ENCODE measurements around the gene SBF2.
"Not testable (repeated sequence)": the region's sequence is repeated elsewhere in the genome, so short reads cannot be mapped to it uniquely, and the experiment has no call there.

SBF2 gene

DNA sequence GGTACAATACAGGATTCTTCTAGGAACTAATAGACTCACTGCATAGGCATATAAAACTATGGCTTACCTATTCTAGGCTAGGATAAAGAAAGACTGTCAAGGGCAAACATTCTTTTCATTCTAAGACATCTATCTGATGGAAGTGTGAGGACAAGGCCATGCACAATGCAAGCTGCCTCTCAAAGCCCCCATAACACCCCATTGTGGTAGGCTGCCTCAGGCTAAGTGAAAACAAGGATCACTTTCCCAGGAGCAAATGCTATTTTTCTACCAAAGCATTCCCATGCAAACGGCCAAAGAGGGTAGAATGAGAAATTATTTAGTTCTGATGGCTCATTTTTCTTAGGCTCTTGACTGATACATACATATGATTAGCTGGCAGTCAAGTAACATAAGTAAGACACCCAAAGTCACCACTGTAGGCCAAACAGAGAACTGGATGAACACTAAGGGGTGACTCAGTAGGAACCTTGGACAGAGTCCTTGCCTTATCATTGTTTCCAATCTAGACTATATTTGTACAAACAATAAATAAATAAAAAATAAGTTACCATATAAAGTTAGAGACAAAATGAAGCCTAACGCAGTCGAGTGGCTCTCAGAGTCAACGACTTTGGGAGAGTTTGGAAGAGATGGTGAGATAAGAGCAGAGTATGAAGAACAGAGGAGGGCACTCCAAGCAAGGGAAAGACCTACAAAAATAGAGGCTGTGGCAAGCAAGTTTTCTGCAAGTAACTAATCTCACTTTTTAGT is 303.6 kb downstream of the SBF2 start:
- no peaks in the 10 kb centered on the region for H3K27me3 ChIP-seq (ENCODE audit: control insufficient read depth, insufficient read depth, low read length)
- H3K4me1 ChIP-seq (ENCODE audit: control insufficient read depth, insufficient read depth, low read length): no peaks in the 10 kb centered on the region
- no peaks in the 10 kb centered on the region for H3K9me3 ChIP-seq (ENCODE audit: control insufficient read depth, insufficient read depth, low read length)
- no peak overlapping the region for H3K9ac ChIP-seq (ENCODE audit: low read depth, low read length)
- H3K36me3 ChIP-seq (ENCODE audit: control insufficient read depth, insufficient read depth, low read length): no peaks in the 10 kb centered on the region
- H3K4me3 ChIP-seq (ENCODE audit: low read depth, low read length): no peak overlapping the region

DNA sequence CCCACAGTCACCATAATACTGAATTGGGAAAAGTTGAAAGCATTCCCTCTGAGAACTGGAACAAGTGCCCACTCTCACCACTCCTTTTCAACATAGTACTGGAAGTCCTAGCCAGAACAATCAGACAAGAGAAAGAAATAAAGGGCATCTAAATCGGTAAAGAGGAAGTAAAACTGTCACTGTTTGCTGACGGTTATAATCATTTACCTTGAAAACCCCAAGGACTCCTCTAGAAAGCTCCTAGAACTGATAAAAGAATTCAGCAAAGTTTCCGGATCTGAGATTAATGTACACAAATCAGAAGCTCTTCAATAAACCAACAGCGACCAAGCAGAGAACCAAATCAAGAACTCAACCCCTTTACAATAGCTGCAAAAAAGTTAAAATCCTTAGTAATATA is 306.7 kb downstream of the SBF2 start:
- not testable (repeated sequence) for H3K4me3 ChIP-seq (ENCODE audit: low read depth, low read length); H3K27me3 ChIP-seq (ENCODE audit: control insufficient read depth, insufficient read depth, low read length); H3K9me3 ChIP-seq (ENCODE audit: control insufficient read depth, insufficient read depth, low read length); H3K9ac ChIP-seq (ENCODE audit: low read depth, low read length); H3K36me3 ChIP-seq (ENCODE audit: control insufficient read depth, insufficient read depth, low read length)
- peaks cover 12% of the 10 kb centered on the region for H3K4me1 ChIP-seq (ENCODE audit: control insufficient read depth, insufficient read depth, low read length)

DNA sequence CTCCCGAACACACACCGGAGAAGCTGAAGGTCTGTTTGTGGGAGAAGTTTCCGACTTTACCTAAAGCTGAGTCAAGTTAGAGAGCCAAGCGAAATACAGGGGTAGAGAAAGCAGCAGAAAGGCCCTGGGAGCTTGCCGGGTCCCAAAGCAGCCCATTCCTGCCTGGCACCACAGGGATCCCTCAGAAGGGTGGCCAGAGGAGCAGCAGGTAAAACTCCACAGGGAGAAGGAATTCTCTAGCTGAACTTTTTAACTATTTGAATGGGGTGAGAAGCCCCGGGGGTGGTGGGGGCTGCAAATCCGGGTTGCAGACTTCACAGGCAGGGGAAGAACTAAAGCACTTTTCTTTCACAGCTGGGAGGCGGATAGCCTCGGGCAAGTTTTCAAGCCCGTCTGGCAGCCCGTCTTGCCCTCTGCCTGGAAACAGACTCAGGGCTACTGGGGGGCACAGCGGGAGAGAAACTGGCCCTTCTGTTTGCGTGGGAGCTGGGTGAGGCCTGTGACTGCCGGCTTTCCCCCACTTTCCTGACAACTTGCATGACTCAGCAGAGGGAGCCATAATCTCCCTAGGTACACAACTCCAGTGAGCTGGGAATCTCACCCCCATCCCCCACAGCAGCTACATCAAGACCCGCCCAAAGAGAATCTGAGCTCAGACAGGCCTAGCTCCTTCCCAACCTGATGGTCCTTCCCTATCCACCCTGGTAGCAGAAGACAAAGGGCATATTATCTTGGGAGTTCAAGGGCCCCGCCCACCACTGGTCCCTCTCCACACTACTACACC is 311.0 kb downstream of the SBF2 start:
- Histone ChIP-seq H3K4me1 (ENCODE audit: control insufficient read depth, insufficient read depth, low read length) (peaks cover 20% of the 10 kb centered on the region), H3K36me3 (ENCODE audit: control insufficient read depth, insufficient read depth, low read length) (no peaks in the 10 kb centered on the region), H3K4me3 (ENCODE audit: low read depth, low read length) (peak overlapping the region; percentile 21), H3K27me3 (ENCODE audit: control insufficient read depth, insufficient read depth, low read length) (no peaks in the 10 kb centered on the region), H3K9me3 (ENCODE audit: control insufficient read depth, insufficient read depth, low read length) (no peaks in the 10 kb centered on the region), H3K9ac (ENCODE audit: low read depth, low read length) (peak overlapping the region; percentile 32)

DNA sequence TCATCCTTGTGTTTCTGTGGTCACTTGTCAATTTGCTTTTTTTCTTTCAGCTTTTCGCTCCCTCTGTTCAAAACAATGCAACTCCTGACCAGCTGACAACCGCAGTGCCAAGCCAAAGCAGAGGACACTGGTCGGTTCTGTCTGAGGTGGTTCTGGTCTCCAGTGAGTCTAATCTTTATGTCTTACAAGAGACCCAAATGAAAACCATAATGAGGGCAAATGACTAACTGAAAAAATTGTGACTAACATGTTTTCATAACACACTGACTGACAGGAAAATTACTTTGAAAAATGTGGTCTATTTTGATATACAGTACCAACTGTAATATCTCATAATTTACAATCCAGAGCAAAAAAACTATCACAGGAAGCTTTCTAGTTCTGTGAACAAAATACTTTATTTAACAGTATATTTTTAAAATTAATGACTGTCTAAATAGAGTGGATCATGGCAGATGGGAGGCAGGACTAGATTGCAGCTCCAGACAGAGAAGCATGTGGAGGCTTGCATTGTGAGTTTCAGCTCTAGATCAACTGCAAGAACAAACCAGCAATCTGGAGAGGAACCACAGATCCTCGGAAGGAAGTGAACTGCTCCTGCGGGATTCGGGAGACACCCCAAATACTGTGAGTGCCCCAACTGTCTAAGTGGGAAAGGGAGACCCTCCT is 311.8 kb downstream of the SBF2 start:
- Histone ChIP-seq H3K36me3 (ENCODE audit: control insufficient read depth, insufficient read depth, low read length) (no peaks in the 10 kb centered on the region), H3K4me3 (ENCODE audit: low read depth, low read length) (peak overlapping the region; percentile 16), H3K9me3 (ENCODE audit: control insufficient read depth, insufficient read depth, low read length) (no peaks in the 10 kb centered on the region), H3K4me1 (ENCODE audit: control insufficient read depth, insufficient read depth, low read length) (peaks cover 23% of the 10 kb centered on the region), H3K9ac (ENCODE audit: low read depth, low read length) (peak overlapping the region; percentile 32), H3K27me3 (ENCODE audit: control insufficient read depth, insufficient read depth, low read length) (no peaks in the 10 kb centered on the region)

DNA sequence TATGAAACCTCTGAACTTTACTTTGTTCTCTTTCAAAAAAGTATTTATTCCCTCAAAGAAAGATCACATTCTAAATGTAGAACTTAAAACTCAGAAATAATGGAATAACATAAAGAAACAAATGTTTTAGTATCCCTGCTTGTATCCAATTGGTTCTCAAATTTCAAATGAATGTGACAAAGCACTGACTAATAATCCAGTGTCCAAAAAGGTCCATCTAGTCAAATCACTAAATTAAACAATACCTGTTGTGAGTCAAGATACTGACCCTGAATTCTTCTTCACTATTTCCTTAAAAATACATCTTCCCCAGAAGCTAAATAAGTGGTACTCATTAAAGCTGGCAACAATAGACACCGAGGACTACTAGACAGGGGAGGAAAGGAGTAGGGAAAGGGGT is 313.1 kb downstream of the SBF2 start:
- H3K27me3 ChIP-seq (ENCODE audit: control insufficient read depth, insufficient read depth, low read length): no peaks in the 10 kb centered on the region
- no peak overlapping the region for H3K9ac ChIP-seq (ENCODE audit: low read depth, low read length)
- no peaks in the 10 kb centered on the region for H3K36me3 ChIP-seq (ENCODE audit: control insufficient read depth, insufficient read depth, low read length)
- no peaks in the 10 kb centered on the region for H3K9me3 ChIP-seq (ENCODE audit: control insufficient read depth, insufficient read depth, low read length)
- H3K4me1 ChIP-seq (ENCODE audit: control insufficient read depth, insufficient read depth, low read length): peaks cover 23% of the 10 kb centered on the region
- H3K4me3 ChIP-seq (ENCODE audit: low read depth, low read length): no peak overlapping the region

DNA sequence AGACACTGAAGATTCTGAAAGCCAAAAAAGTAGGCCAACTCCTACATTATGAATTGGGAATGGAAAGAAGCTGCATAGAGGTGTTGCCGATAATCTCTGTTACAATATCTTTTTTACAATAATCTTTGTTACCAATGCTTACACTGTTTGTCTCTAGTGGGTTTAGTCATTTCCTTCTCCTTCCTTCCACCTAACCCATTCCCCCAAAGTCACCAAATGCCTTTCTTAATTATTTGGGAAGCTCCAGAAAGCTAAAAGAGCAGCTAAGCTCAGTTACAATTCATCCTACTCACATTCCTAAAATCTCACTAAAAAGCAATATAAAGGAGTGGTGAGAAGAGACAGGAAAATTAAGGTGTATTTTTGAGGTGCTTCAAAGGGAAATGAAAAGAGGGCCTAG is 316.5 kb downstream of the SBF2 start:
- no peaks in the 10 kb centered on the region for H3K36me3 ChIP-seq (ENCODE audit: control insufficient read depth, insufficient read depth, low read length)
- H3K4me3 ChIP-seq (ENCODE audit: low read depth, low read length): no peak overlapping the region
- no peaks in the 10 kb centered on the region for H3K27me3 ChIP-seq (ENCODE audit: control insufficient read depth, insufficient read depth, low read length)

DNA sequence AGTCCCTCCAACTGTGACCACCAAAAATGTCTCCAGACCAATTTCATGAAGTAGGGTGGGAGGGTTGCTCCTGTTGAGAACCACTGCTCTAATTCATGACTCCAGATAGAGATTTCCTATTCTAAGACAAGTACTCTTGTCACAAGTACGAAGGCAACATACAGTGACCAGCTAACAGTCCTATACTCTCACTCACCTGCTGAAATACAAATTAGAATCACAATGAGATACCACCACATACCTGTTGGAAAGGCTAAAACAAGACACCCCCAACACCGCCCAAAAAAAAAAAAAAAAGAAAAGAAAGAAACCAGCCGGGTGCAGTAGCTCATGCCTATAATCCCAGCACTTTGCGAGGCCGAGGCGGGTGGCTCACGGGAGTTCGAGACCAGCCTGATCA is 319.6 kb downstream of the SBF2 start:
- no peaks in the 10 kb centered on the region for H3K9me3 ChIP-seq (ENCODE audit: control insufficient read depth, insufficient read depth, low read length)
- no peak overlapping the region for H3K4me3 ChIP-seq (ENCODE audit: low read depth, low read length)
- no peak overlapping the region for H3K9ac ChIP-seq (ENCODE audit: low read depth, low read length)
- H3K27me3 ChIP-seq (ENCODE audit: control insufficient read depth, insufficient read depth, low read length): no peaks in the 10 kb centered on the region
- H3K4me1 ChIP-seq (ENCODE audit: control insufficient read depth, insufficient read depth, low read length): peaks cover 17% of the 10 kb centered on the region
- no peaks in the 10 kb centered on the region for H3K36me3 ChIP-seq (ENCODE audit: control insufficient read depth, insufficient read depth, low read length)

More for the DNA sequence above, 316.5 kb downstream of the SBF2 start:
- Histone ChIP-seq H3K4me1 (ENCODE audit: control insufficient read depth, insufficient read depth, low read length) (peaks cover 27% of the 10 kb centered on the region), H3K9ac (ENCODE audit: low read depth, low read length) (no peak overlapping the region), H3K9me3 (ENCODE audit: control insufficient read depth, insufficient read depth, low read length) (no peaks in the 10 kb centered on the region)

DNA sequence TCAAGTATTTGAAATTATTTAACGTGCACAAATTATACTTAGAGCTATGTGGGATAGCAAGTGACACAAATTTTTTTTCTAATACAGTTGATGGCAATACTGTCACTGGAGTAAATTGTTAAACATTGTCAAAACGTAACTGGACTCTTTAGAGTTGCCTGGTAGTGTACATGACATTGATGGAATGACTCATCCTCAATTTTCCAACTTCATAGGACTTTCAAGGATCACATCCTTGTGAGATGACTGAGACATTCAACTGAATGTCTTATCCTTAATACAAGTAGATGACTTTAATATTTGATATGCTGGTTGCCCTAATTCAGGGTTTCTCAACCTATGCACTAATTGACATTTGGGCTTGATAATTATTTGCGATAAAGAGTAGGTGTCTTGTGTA is 320.1 kb downstream of the SBF2 start:
- Histone ChIP-seq H3K9me3 (ENCODE audit: control insufficient read depth, insufficient read depth, low read length) (no peaks in the 10 kb centered on the region), H3K27me3 (ENCODE audit: control insufficient read depth, insufficient read depth, low read length) (no peaks in the 10 kb centered on the region), H3K36me3 (ENCODE audit: control insufficient read depth, insufficient read depth, low read length) (no peaks in the 10 kb centered on the region), H3K4me3 (ENCODE audit: low read depth, low read length) (no peak overlapping the region), H3K4me1 (ENCODE audit: control insufficient read depth, insufficient read depth, low read length) (peaks cover 17% of the 10 kb centered on the region), H3K9ac (ENCODE audit: low read depth, low read length) (no peak overlapping the region)

DNA sequence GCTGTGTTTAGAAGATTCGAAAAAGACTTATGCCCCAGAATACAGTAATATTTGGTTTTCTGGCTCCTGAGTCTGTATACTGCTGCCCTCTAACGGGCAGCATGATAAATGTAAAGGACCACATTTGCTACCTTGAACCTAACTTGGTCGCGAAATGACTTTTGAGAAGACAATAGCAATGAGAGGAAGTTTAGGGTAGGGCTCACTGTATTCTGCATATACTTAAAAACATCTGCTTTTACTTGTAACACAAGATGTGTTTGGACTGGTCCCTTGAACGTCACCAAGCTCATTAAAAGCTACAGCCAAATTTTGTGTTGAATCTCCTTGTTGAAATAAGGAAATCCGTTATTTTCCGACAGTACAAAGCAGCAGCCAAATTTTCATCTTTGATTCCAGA is 321.0 kb downstream of the SBF2 start:
- H3K9ac ChIP-seq (ENCODE audit: low read depth, low read length): no peak overlapping the region
- no peaks in the 10 kb centered on the region for H3K36me3 ChIP-seq (ENCODE audit: control insufficient read depth, insufficient read depth, low read length)
- H3K4me3 ChIP-seq (ENCODE audit: low read depth, low read length): no peak overlapping the region
- peaks cover 17% of the 10 kb centered on the region for H3K4me1 ChIP-seq (ENCODE audit: control insufficient read depth, insufficient read depth, low read length)
- H3K9me3 ChIP-seq (ENCODE audit: control insufficient read depth, insufficient read depth, low read length): no peaks in the 10 kb centered on the region
- no peaks in the 10 kb centered on the region for H3K27me3 ChIP-seq (ENCODE audit: control insufficient read depth, insufficient read depth, low read length)

DNA sequence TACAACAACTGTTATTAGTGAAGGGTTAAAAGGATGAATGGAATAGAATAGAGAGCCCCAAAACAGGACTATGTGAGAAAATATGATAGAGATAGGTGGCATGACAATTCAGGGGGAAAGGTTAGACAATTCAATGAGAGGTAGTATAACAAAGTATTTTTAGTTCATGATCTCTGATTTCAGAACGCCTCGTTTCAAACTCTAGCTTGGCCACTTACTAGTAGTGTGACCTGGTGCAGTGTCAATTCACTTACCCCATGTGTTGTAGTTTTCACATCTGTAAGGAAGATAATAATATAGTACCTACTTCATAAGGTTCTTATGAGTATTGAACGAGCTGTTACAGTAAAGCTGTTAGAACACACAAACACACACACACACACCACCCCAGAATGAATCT is 322.1 kb downstream of the SBF2 start:
- Histone ChIP-seq H3K4me1 (ENCODE audit: control insufficient read depth, insufficient read depth, low read length) (peaks cover 14% of the 10 kb centered on the region), H3K4me3 (ENCODE audit: low read depth, low read length) (no peak overlapping the region), H3K36me3 (ENCODE audit: control insufficient read depth, insufficient read depth, low read length) (no peaks in the 10 kb centered on the region), H3K27me3 (ENCODE audit: control insufficient read depth, insufficient read depth, low read length) (no peaks in the 10 kb centered on the region), H3K9ac (ENCODE audit: low read depth, low read length) (no peak overlapping the region), H3K9me3 (ENCODE audit: control insufficient read depth, insufficient read depth, low read length) (no peaks in the 10 kb centered on the region)

DNA sequence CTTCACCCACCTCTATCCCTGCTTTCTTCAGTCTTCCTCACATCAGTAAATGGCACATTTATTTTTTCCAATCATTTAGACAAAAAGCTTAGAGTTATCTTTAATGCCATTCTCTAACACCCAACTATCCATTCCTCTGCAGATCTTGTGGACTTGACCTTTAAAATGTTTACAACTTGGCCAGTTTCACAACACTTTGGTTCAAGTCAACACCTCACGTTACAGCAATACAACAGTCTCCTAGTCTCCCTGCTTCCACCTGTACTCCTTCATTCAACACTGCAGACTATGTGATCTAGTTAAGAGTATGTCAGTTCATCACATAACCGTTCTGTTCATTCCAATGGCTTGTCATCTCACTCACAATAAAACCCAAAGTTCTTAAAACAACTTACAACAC is 325.0 kb downstream of the SBF2 start:
- peaks cover 11% of the 10 kb centered on the region for H3K4me1 ChIP-seq (ENCODE audit: control insufficient read depth, insufficient read depth, low read length)
- no peaks in the 10 kb centered on the region for H3K27me3 ChIP-seq (ENCODE audit: control insufficient read depth, insufficient read depth, low read length)
- no peak overlapping the region for H3K4me3 ChIP-seq (ENCODE audit: low read depth, low read length)
- no peaks in the 10 kb centered on the region for H3K9me3 ChIP-seq (ENCODE audit: control insufficient read depth, insufficient read depth, low read length)
- H3K9ac ChIP-seq (ENCODE audit: low read depth, low read length): no peak overlapping the region
- no peaks in the 10 kb centered on the region for H3K36me3 ChIP-seq (ENCODE audit: control insufficient read depth, insufficient read depth, low read length)

DNA sequence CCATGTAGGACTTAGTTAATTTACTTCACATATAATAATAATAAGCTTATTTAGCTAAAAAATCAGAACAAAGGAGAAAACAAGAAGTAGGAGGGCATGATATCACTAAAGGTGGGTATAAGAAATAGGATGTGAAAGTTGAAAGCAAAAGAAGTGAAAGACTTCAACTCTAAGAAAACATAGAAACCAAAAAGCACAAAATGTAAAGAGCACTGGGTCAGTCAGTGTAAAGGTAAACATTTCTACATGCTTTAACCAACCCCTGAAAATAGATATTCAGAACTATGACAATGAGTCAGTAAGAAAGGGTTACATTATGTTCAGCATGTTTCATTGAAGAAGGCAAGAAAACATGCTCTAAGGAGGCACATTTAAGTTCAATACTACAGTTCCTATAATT is 331.3 kb downstream of the SBF2 start:
- no peaks in the 10 kb centered on the region for H3K36me3 ChIP-seq (ENCODE audit: control insufficient read depth, insufficient read depth, low read length)

More for the DNA sequence above, 331.3 kb downstream of the SBF2 start:
- Histone ChIP-seq H3K4me3 (ENCODE audit: low read depth, low read length) (no peak overlapping the region), H3K27me3 (ENCODE audit: control insufficient read depth, insufficient read depth, low read length) (no peaks in the 10 kb centered on the region), H3K4me1 (ENCODE audit: control insufficient read depth, insufficient read depth, low read length) (no peaks in the 10 kb centered on the region), H3K9me3 (ENCODE audit: control insufficient read depth, insufficient read depth, low read length) (no peaks in the 10 kb centered on the region), H3K9ac (ENCODE audit: low read depth, low read length) (no peak overlapping the region)
